ENCODE data around the gene GLIPR2.

DNA sequence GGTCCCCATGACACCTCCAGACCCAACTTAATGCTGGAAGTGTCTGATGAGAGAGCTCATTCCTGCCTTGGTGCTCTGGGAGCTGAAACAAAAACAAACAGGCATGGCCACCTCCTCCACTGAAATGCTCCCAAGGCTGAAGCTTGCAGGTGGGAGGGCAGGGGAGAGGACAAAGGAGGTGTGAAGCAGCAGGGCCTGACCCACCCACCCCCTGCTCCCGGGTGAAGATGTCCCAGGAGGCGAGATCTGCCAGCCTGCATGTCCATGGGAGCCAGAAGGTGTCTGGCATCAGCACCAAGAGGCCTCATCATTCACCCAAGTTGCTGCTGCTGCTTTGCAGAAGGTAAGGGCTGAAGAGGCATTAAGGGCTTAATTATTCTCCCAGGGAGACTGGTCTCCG, 28.5 kb downstream of the GLIPR2 start:
- TF ChIP-seq CTCF (IDR thresholded peaks at IDR 0.05) (no peak), POLR2A (IDR thresholded peaks at IDR 0.05) (no peak)
